GM12878 (cell line): ENCODE results near the gene MGAT2. TPM values are rescaled to one million over a fixed set of nuclear protein-coding genes. Genes with fewer than 3 reads are reported as not detected.

Experiments used
- ATF3 ChIP-seq: IDR thresholded peaks from 2 replicates; pipeline ENCODE4 v1.6.1; 2011; ENCODE audit warnings: low read depth, mild to moderate bottlenecking, low read length, moderate library complexity, borderline replicate concordance; ENCODE audit errors: extremely low read depth
- BRCA1 ChIP-seq: IDR thresholded peaks from 2 replicates; pipeline ENCODE4 v1.6.1; 2011; ENCODE audit warnings: low read depth, low read length, improper control_type of control experiment
- IKZF2 ChIP-seq, 2 experiments: fragments of 450-650 bp; IDR thresholded peaks; 2 replicates each; pipeline ENCODE4 v1.6.1; 2017; ENCODE audit warnings: mild to moderate bottlenecking in 2 of 2, moderate library complexity in 2 of 2
- MEF2A ChIP-seq: IDR thresholded peaks from 2 replicates; pipeline ENCODE4 v1.6.1; 2011; ENCODE audit warnings: low read depth, mild to moderate bottlenecking, low read length, moderate library complexity; ENCODE audit not compliant: insufficient read depth
- NBN ChIP-seq: fragments of 450-650 bp; IDR thresholded peaks from 2 replicates; pipeline ENCODE4 v1.6.1; 2016
- PAX8 ChIP-seq: fragments of 450-650 bp; IDR thresholded peaks from 2 replicates; pipeline ENCODE4 v1.6.1; 2017; ENCODE audit warnings: mild to moderate bottlenecking, moderate library complexity
- SIN3A ChIP-seq: IDR thresholded peaks from 2 replicates; pipeline ENCODE4 v1.6.1; 2012; ENCODE audit warnings: low read depth, low read length, improper control_type of control experiment
- STAT3 ChIP-seq: IDR thresholded peaks from 2 replicates; pipeline ENCODE4 v1.6.1; 2011; ENCODE audit warnings: low read depth, low read length, improper control_type of control experiment
- SUZ12 ChIP-seq: fragments of 200-600 bp; sonication (generic); IDR thresholded peaks from one replicate; pipeline ENCODE4 v1.6.1; 2018; ENCODE audit warnings: antibody characterized with exemption, mild to moderate bottlenecking; ENCODE audit not compliant: unreplicated experiment
- USF1 ChIP-seq: IDR thresholded peaks from 2 replicates; pipeline ENCODE4 v1.6.1; 2011; ENCODE audit warnings: borderline replicate concordance, low read depth, mild to moderate bottlenecking, moderate library complexity, mixed read lengths, low read length; ENCODE audit not compliant: insufficient read depth; ENCODE audit errors: extremely low read length
- ZNF687 ChIP-seq: fragments of 450-650 bp; IDR thresholded peaks from 2 replicates; pipeline ENCODE4 v1.6.1; 2017; ENCODE audit warnings: mild to moderate bottlenecking, moderate library complexity
- polyA plus RNA-seq, 11 experiments: library from polyadenylated mRNA; depleted of rRNA in 4 of 11; unstranded in 6 of 11; stranded (reverse) in 5 of 11; fragments of >200 nt; fragmentation: Nextera tagmentation in 4 of 11; fragmentation: Illumina TruSeq in 1 of 11; extraction: Ambion mirVana in 4 of 11; extraction: Trizol in 1 of 11; gene quantifications; 1 replicate in 1 of 11; 2 replicates in 10 of 11; pipeline versions ENCODE4 v1.2.1 to v1.2.3, GENCODE V29; 2011 to 2016; ENCODE audit warnings: inconsistent platforms in 2 of 11, missing spikeins in 2 of 11, low read depth in 1 of 11
- total RNA-seq, 4 experiments: library from RNA; depleted of rRNA in 3 of 4; stranded (reverse); fragments of >200 nt in 3 of 4; fragmentation: Illumina TruSeq in 1 of 4; extraction: Trizol in 1 of 4; gene quantifications; 2 replicates each; pipeline versions ENCODE4 v1.2.1 to v1.2.3, GENCODE V29; 2013 to 2021
- TF ChIP-seq, protein P1 (sequence below): IDR thresholded peaks from 2 replicates; pipeline ENCODE4 v1.6.1; 2012; ENCODE audit warnings: mild to moderate bottlenecking, low read depth, low read length
- TF ChIP-seq, protein P2 (sequence below): IDR thresholded peaks from 2 replicates; pipeline ENCODE4 v1.6.1; 2012; ENCODE audit warnings: improper control_type of control experiment, low read depth, low read length; ENCODE audit not compliant: insufficient replicate concordance

The MGAT2 gene
- total and polyA plus RNA-seq, 10 of the 15 experiments (the other 5 are each of a cell fraction or from before 2014, with no cell fraction given), result 0.03 to 51.8 (median 38.0) TPM; not detected in 1

DNA sequence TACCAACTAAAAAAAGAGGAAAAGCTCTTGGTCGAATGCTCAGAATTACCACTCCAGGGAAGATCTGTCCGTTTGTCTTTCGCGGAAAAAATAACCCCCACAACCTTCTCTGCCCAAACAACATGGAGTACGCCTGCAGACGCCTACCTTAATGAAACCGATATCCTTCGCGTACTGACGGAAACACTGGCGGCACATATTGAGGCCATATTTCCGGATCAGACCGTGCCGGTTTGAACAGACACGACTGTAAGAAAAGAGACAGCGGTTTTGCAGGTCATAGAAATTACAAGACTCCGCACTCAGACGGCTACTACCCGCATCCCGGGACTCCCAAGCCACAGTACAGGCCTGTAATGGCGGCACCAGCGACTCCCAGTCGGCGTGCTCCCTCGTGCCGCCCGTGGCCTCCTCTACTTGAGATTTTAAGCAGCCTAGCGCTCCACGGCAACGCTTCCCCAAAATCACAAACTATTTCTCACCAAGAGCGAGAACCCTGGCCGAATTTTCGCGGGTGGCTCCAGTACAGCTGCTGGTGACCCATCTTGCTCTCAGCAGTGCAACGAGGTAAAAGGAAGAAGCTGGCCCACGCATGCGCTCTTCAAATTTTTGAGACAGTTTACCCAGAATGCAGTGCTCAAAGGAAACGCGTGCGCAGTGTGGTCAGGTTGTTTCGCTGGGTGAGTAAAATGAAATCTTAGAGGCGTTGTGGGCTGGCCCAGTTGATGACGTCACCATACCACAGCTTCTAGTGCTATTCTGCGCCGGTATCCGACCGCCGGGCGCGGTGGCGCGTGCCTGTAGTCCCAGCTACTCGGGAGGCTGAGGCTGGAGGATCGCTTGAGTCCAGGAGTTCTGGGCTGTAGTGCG is 34.6 kb upstream of the MGAT2 start, which contains the start of gene RPS29 (continued):
- TF ChIP-seq NBN (peak; percentile 100), MEF2A (no peak), PAX8 (peak; percentile 36; the same call in 1 of the 2 replicates), BRCA1 (peak; percentile 61; the same call in 1 of the 2 replicates), ATF3 (no peak), SIN3A (no peak), STAT3 (no peak; the same call in 1 of the 2 replicates), USF1 (no peak), ZNF687 (peak; percentile 85), SUZ12 (no peak), IKZF2 (IDR thresholded peaks at IDR 0.05) (peak; percentile 89 to 94; a peak in 3 of 4 replicates)
- TF ChIP-seq, protein P1, sequence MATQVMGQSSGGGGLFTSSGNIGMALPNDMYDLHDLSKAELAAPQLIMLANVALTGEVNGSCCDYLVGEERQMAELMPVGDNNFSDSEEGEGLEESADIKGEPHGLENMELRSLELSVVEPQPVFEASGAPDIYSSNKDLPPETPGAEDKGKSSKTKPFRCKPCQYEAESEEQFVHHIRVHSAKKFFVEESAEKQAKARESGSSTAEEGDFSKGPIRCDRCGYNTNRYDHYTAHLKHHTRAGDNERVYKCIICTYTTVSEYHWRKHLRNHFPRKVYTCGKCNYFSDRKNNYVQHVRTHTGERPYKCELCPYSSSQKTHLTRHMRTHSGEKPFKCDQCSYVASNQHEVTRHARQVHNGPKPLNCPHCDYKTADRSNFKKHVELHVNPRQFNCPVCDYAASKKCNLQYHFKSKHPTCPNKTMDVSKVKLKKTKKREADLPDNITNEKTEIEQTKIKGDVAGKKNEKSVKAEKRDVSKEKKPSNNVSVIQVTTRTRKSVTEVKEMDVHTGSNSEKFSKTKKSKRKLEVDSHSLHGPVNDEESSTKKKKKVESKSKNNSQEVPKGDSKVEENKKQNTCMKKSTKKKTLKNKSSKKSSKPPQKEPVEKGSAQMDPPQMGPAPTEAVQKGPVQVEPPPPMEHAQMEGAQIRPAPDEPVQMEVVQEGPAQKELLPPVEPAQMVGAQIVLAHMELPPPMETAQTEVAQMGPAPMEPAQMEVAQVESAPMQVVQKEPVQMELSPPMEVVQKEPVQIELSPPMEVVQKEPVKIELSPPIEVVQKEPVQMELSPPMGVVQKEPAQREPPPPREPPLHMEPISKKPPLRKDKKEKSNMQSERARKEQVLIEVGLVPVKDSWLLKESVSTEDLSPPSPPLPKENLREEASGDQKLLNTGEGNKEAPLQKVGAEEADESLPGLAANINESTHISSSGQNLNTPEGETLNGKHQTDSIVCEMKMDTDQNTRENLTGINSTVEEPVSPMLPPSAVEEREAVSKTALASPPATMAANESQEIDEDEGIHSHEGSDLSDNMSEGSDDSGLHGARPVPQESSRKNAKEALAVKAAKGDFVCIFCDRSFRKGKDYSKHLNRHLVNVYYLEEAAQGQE, result 0 out of 2 replicates have a peak, but pooled peaks have one; percentile 14
- TF ChIP-seq, protein P2, sequence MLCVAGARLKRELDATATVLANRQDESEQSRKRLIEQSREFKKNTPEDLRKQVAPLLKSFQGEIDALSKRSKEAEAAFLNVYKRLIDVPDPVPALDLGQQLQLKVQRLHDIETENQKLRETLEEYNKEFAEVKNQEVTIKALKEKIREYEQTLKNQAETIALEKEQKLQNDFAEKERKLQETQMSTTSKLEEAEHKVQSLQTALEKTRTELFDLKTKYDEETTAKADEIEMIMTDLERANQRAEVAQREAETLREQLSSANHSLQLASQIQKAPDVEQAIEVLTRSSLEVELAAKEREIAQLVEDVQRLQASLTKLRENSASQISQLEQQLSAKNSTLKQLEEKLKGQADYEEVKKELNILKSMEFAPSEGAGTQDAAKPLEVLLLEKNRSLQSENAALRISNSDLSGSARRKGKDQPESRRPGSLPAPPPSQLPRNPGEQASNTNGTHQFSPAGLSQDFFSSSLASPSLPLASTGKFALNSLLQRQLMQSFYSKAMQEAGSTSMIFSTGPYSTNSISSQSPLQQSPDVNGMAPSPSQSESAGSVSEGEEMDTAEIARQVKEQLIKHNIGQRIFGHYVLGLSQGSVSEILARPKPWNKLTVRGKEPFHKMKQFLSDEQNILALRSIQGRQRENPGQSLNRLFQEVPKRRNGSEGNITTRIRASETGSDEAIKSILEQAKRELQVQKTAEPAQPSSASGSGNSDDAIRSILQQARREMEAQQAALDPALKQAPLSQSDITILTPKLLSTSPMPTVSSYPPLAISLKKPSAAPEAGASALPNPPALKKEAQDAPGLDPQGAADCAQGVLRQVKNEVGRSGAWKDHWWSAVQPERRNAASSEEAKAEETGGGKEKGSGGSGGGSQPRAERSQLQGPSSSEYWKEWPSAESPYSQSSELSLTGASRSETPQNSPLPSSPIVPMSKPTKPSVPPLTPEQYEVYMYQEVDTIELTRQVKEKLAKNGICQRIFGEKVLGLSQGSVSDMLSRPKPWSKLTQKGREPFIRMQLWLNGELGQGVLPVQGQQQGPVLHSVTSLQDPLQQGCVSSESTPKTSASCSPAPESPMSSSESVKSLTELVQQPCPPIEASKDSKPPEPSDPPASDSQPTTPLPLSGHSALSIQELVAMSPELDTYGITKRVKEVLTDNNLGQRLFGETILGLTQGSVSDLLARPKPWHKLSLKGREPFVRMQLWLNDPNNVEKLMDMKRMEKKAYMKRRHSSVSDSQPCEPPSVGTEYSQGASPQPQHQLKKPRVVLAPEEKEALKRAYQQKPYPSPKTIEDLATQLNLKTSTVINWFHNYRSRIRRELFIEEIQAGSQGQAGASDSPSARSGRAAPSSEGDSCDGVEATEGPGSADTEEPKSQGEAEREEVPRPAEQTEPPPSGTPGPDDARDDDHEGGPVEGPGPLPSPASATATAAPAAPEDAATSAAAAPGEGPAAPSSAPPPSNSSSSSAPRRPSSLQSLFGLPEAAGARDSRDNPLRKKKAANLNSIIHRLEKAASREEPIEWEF, result no peak
